Neural progenitor cell (in vitro differentiated cells): ENCODE measurements around the gene CRTC3. TPM values are rescaled to one million over a fixed set of nuclear protein-coding genes. Genes with fewer than 3 reads are reported as not detected.
A peak's percentile ranks its signal among the peaks of the same experiment; 100 is the strongest.

ENCODE experiments used
- DNase-seq: peaks from one replicate; pipeline ENCODE4 v3.0.0-alpha.2; 2016; ENCODE audit warnings: low spot score
- H2AFZ ChIP-seq: fragments of 200-600 bp; sonication (generic); replicated peaks from 2 replicates; pipeline ENCODE4 v1.6.1; 2016; ENCODE audit warnings: antibody characterized with exemption
- H3F3A ChIP-seq: fragments of 200-600 bp; sonication (generic); 2 replicates; pipeline ENCODE4 v1.6.1; 2016; ENCODE audit warnings: antibody characterized with exemption, low read depth
- H3K27ac ChIP-seq: fragments of 200-600 bp; sonication (generic); 2 replicates; pipeline ENCODE4 v1.5.1; 2016; ENCODE audit warnings: mild to moderate bottlenecking
- H3K27me3 ChIP-seq: fragments of 200-600 bp; sonication (generic); 2 replicates; pipeline ENCODE4 v1.6.1; 2016; ENCODE audit warnings: mild to moderate bottlenecking, moderate library complexity
- H3K36me3 ChIP-seq: fragments of 200-600 bp; sonication (generic); 2 replicates; pipeline ENCODE4 v1.5.1; 2016
- H3K4me1 ChIP-seq: fragments of 200-600 bp; sonication (generic); 2 replicates; pipeline ENCODE4 v1.6.1; 2016; ENCODE audit warnings: mixed run types
- H3K4me2 ChIP-seq: fragments of 200-600 bp; sonication (generic); 2 replicates; pipeline ENCODE4 v1.6.1; 2016
- H3K4me3 ChIP-seq: fragments of 200-600 bp; sonication (generic); 2 replicates; pipeline ENCODE4 v1.5.1; 2016
- H3K79me2 ChIP-seq: fragments of 200-600 bp; sonication (generic); 2 replicates; pipeline ENCODE4 v1.6.1; 2016; ENCODE audit warnings: low read depth
- H3K9ac ChIP-seq: fragments of 200-600 bp; sonication (generic); 2 replicates; pipeline ENCODE4 v1.6.1; 2016
- H3K9me3 ChIP-seq: fragments of 200-600 bp; sonication (generic); 2 replicates; pipeline ENCODE4 v1.5.1; 2016; ENCODE audit warnings: low read depth
- H4K20me1 ChIP-seq: fragments of 200-600 bp; sonication (generic); 2 replicates; pipeline ENCODE4 v1.6.1; 2016; ENCODE audit warnings: low read depth
- H3K27ac Mint-ChIP-seq: 3 replicates; pipeline ENCODE4 v1.8.0; 2021; ENCODE audit warnings: mixed read lengths
- H3K27me3 Mint-ChIP-seq: 2 replicates; pipeline ENCODE4 v1.8.0; 2022; ENCODE audit warnings: low read depth, mild to moderate bottlenecking, inconsistent platforms, moderate library complexity, mixed read lengths; ENCODE audit not compliant: insufficient read depth
- H3K36me3 Mint-ChIP-seq: 3 replicates; pipeline ENCODE4 v1.8.0; 2021; ENCODE audit warnings: mixed read lengths
- H3K4me1 Mint-ChIP-seq: 3 replicates; pipeline ENCODE4 v1.8.0; 2021; ENCODE audit warnings: mixed read lengths
- H3K4me3 Mint-ChIP-seq: 3 replicates; pipeline ENCODE4 v1.8.0; 2021; ENCODE audit warnings: mild to moderate bottlenecking, moderate library complexity, mixed read lengths
- H3K9me3 Mint-ChIP-seq: 3 replicates; pipeline ENCODE4 v1.8.0; 2020; ENCODE audit warnings: mixed read lengths
- CTCF ChIP-seq: fragments of 200-600 bp; sonication (generic); IDR thresholded peaks from 2 replicates; pipeline ENCODE4 v1.5.1; 2017; ENCODE audit warnings: antibody characterized with exemption, mild to moderate bottlenecking
- EZH2 ChIP-seq: fragments of 200-600 bp; sonication (generic); IDR thresholded peaks from 2 replicates; pipeline ENCODE4 v1.6.1; 2017; ENCODE audit warnings: antibody characterized with exemption, mild to moderate bottlenecking, moderate library complexity
- EZH2phosphoT487 ChIP-seq: fragments of 200-600 bp; sonication (generic); IDR thresholded peaks from 2 replicates; pipeline ENCODE4 v1.6.1; 2017; ENCODE audit warnings: antibody characterized with exemption
- total RNA-seq: library from RNA; depleted of rRNA; stranded (reverse); fragments of >200 nt; gene quantifications from 2 replicates; pipeline ENCODE4 v1.2.3, GENCODE V29; 2015; ENCODE audit warnings: low replicate concordance

CRTC3 gene
- total RNA-seq, 1 donor from 2014 or later, result 4.9 TPM

GRCh38 chr15:90647326-90647725, 117.6 kb downstream of the CRTC3 start:
- no peaks in the 10 kb centered on the region for H3K9me3 Mint-ChIP-seq
- H3K9me3 ChIP-seq, result no peaks in the 10 kb centered on the region
- no peaks in the 10 kb centered on the region for H3K27me3 ChIP-seq
- no peak overlapping the region for H3K27ac ChIP-seq
- H3K27me3 Mint-ChIP-seq, result peaks cover 7% of the 10 kb centered on the region
- peaks cover 15% of the 10 kb centered on the region for H3K36me3 Mint-ChIP-seq
- no peak overlapping the region for H2AFZ ChIP-seq
- no peak overlapping the region for H3K4me3 Mint-ChIP-seq
- H4K20me1 ChIP-seq, result no peaks in the 10 kb centered on the region
- TF ChIP-seq EZH2phosphoT487, result no peak
- no peak for TF ChIP-seq CTCF
- H3K36me3 ChIP-seq, result no peaks in the 10 kb centered on the region
- H3K79me2 ChIP-seq, result no peaks in the 10 kb centered on the region
- H3K4me2 ChIP-seq, result no peak overlapping the region
- no peak for DNase-seq
- peaks cover 5% of the 10 kb centered on the region for H3K4me1 Mint-ChIP-seq
- H3F3A ChIP-seq, result no peaks in the 10 kb centered on the region
- no peak overlapping the region for H3K4me3 ChIP-seq
- H3K9ac ChIP-seq, result no peak overlapping the region
- H3K4me1 ChIP-seq, result no peaks in the 10 kb centered on the region
- no peak overlapping the region for H3K27ac Mint-ChIP-seq

DNA sequence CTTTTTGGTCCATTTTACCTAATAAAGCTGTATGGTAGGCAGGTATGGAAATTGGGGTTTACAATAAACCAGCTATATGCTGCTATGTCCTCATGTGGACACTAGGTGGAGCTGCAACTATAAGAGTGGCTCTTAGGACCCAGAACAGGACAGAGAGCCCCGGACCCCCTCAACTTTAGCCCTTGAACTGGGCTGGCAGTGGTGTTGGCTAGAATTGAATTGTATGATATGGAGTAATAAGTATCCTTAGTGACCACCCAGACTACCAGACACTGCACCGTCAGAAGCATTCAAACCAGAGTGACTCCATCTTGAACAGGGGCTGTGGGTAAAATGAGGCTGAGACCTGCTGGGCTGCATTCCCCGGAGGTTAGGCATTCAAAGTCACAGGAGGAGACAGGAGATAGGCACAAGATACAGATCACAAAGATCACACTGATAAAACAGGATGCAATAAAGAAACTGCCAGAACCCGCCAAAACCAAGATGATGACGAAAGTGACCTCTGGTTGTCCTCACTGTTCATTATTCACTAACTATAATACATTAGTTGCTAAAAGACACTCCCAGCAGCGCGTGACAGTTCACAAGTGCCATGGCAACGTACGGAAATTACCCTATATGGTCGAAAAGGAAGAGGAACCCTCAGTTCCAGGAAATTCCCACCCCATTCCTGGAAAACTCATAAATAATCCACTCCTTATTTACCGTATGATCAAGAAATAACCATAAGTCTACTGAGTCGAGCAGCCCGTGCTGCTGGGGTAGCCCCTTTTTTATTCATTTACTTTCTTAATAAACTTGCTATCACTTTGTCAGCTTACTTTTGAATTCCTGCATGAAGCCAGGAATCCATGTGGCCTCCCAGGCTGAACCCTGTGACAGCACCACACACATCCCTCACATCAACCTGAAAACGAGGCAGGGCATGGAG, 118.7 kb downstream of the CRTC3 start:
- Histone ChIP-seq H4K20me1 (no peaks in the 10 kb centered on the region), H3K4me2 (no peak overlapping the region), H2AFZ (no peak overlapping the region), H3K9ac (no peak overlapping the region), H3K9me3 (no peaks in the 10 kb centered on the region), H3K27ac (no peak overlapping the region), H3F3A (no peaks in the 10 kb centered on the region), H3K4me3 (no peak overlapping the region), H3K36me3 (no peaks in the 10 kb centered on the region), H3K79me2 (no peaks in the 10 kb centered on the region), H3K27me3 (no peaks in the 10 kb centered on the region), H3K4me1 (no peaks in the 10 kb centered on the region)
- peak; percentile 79 for DNase-seq
- Mint-ChIP-seq H3K36me3 (peaks cover 6% of the 10 kb centered on the region), H3K4me3 (no peak overlapping the region), H3K4me1 (peaks cover 5% of the 10 kb centered on the region), H3K9me3 (no peaks in the 10 kb centered on the region), H3K27me3 (peaks cover 7% of the 10 kb centered on the region), H3K27ac (no peak overlapping the region)
- no peak for TF ChIP-seq EZH2phosphoT487
- peak; percentile 89 for TF ChIP-seq CTCF
- TF ChIP-seq EZH2, result no peak

GRCh38 chr15:90650117-90650955, 120.6 kb downstream of the CRTC3 start:
- H3K27ac Mint-ChIP-seq, result no peak overlapping the region

More at GRCh38 chr15:90650117-90650955, 120.6 kb downstream of the CRTC3 start:
- Histone ChIP-seq H3K9me3 (no peaks in the 10 kb centered on the region), H3K4me1 (no peaks in the 10 kb centered on the region), H2AFZ (no peak overlapping the region), H4K20me1 (no peaks in the 10 kb centered on the region), H3K27me3 (no peaks in the 10 kb centered on the region), H3K4me3 (no peak overlapping the region), H3K4me2 (no peak overlapping the region), H3F3A (no peaks in the 10 kb centered on the region), H3K9ac (no peak overlapping the region), H3K79me2 (no peaks in the 10 kb centered on the region), H3K27ac (no peak overlapping the region), H3K36me3 (no peaks in the 10 kb centered on the region)
- H3K9me3 Mint-ChIP-seq, result no peaks in the 10 kb centered on the region
- H3K27me3 Mint-ChIP-seq, result peaks cover 6% of the 10 kb centered on the region
- H3K4me3 Mint-ChIP-seq, result peak overlapping the region; percentile 20
- TF ChIP-seq EZH2phosphoT487 (no peak), CTCF (no peak), EZH2 (no peak)
- H3K4me1 Mint-ChIP-seq, result peaks cover 5% of the 10 kb centered on the region
- no peak for DNase-seq
- H3K36me3 Mint-ChIP-seq, result no peaks in the 10 kb centered on the region
